IMR-90 (cell line): Measurements from ENCODE around the gene NCBP2. TPM values are rescaled to one million over a fixed set of nuclear protein-coding genes. Genes with fewer than 3 reads are reported as not detected.

Source experiments
- ATAC-seq: fragments of 200-7000 bp; cut with Tn5 transposase; 2 replicates; pipeline ENCODE4 v1.9.1; 2020; ENCODE audit warnings: low read depth, mild to moderate bottlenecking, moderate library complexity
- BruUV-seq: library from RNA; stranded (reverse); fragments of 400-500 nt; replicated peaks from 2 replicates; lab custom pipeline; 2021; lab: Mats Ljungman, UMichigan
- CTCF ChIA-PET: fragments of 300-600 bp; formaldehyde crosslinking; extraction: SDS; loops from one replicate; lab custom pipeline; 2021; ENCODE audit warnings: antibody characterized with exemption; lab: Yijun Ruan, JAX
- POLR2A ChIA-PET: fragments of 300-600 bp; sonication (Branson Sonifier 250); formaldehyde crosslinking; loops from one replicate; lab custom pipeline; 2022; ENCODE audit warnings: antibody characterized with exemption; ENCODE audit not compliant: unreplicated experiment; lab: Charles Lee
- DNase-seq: peaks from one replicate; pipeline ENCODE4 v3.0.0; 2013
- H2AFZ ChIP-seq: replicated peaks from 2 replicates; pipeline ENCODE3; 2013; ENCODE audit warnings: low read length, mild to moderate bottlenecking; ENCODE audit not compliant: poor library complexity
- H2AK5ac ChIP-seq: 2 replicates; pipeline ENCODE4 v1.6.1; 2013; ENCODE audit warnings: low read depth, low read length, inconsistent platforms
- H2AK9ac ChIP-seq: replicated peaks from 2 replicates; pipeline ENCODE3; 2013; ENCODE audit warnings: mild to moderate bottlenecking, low read depth, low read length, moderate library complexity; ENCODE audit not compliant: poor library complexity
- H2BK120ac ChIP-seq: 2 replicates; pipeline ENCODE4 v1.6.1; 2013; ENCODE audit warnings: low read depth, low read length, inconsistent platforms
- H2BK15ac ChIP-seq: 3 replicates; pipeline ENCODE4 v1.6.1; 2013; ENCODE audit warnings: low read depth, low read length, inconsistent platforms
- H2BK20ac ChIP-seq: 2 replicates; pipeline ENCODE4 v1.6.1; 2013; ENCODE audit warnings: low read depth, mild to moderate bottlenecking, inconsistent platforms, low read length, moderate library complexity
- H2BK5ac ChIP-seq: 2 replicates; pipeline ENCODE4 v1.6.1; 2013; ENCODE audit warnings: mild to moderate bottlenecking, low read depth, low read length, inconsistent platforms; ENCODE audit not compliant: poor library complexity, severe bottlenecking
- H3K14ac ChIP-seq: replicated peaks from 2 replicates; pipeline ENCODE4 v1.6.1; 2013; ENCODE audit warnings: low read depth, low read length, inconsistent platforms
- H3K18ac ChIP-seq: 2 replicates; pipeline ENCODE4 v1.6.1; 2013; ENCODE audit warnings: low read depth, low read length, control low read depth
- H3K23ac ChIP-seq: 2 replicates; pipeline ENCODE4 v1.6.1; 2013; ENCODE audit warnings: low read depth, low read length, inconsistent platforms
- H3K27ac ChIP-seq: 2 replicates; pipeline ENCODE4 v1.5.1; 2013; ENCODE audit warnings: mild to moderate bottlenecking, control low read depth, low read length; ENCODE audit not compliant: insufficient read depth
- H3K27me3 ChIP-seq: 2 replicates; pipeline ENCODE4 v1.6.1; 2013; ENCODE audit warnings: low read length; ENCODE audit not compliant: control insufficient read depth, insufficient read depth
- H3K36me3 ChIP-seq: 2 replicates; pipeline ENCODE4 v1.6.1; 2013; ENCODE audit warnings: low read length, mixed read lengths; ENCODE audit not compliant: control insufficient read depth, insufficient read depth
- H3K4ac ChIP-seq: 2 replicates; pipeline ENCODE4 v1.6.1; 2013; ENCODE audit warnings: low read depth, low read length, inconsistent platforms
- H3K4me1 ChIP-seq: 2 replicates; pipeline ENCODE4 v1.6.1; 2013; ENCODE audit warnings: low read length, mixed read lengths; ENCODE audit not compliant: control insufficient read depth, insufficient read depth
- H3K4me2 ChIP-seq: 2 replicates; pipeline ENCODE4 v1.6.1; 2013; ENCODE audit warnings: low read depth, mild to moderate bottlenecking, control low read depth, low read length, moderate library complexity
- H3K4me3 ChIP-seq: 2 replicates; pipeline ENCODE4 v1.5.1; 2013; ENCODE audit warnings: low read depth, mild to moderate bottlenecking, control low read depth, low read length, moderate library complexity; ENCODE audit not compliant: insufficient read depth
- H3K56ac ChIP-seq: 2 replicates; pipeline ENCODE4 v1.6.1; 2013; ENCODE audit warnings: low read length, inconsistent platforms; ENCODE audit not compliant: insufficient read depth; ENCODE audit errors: extremely low read depth
- H3K79me1 ChIP-seq, 2 experiments: 2 replicates each; pipeline ENCODE4 v1.6.1; 2013; ENCODE audit warnings: low read length in 2 of 2, inconsistent platforms in 1 of 2, low read depth in 1 of 2
- H3K9ac ChIP-seq: 2 replicates; pipeline ENCODE4 v1.6.1; 2013; ENCODE audit warnings: low read depth, low read length, control low read depth
- H3K9me1 ChIP-seq: 2 replicates; pipeline ENCODE4 v1.6.1; 2013; ENCODE audit warnings: low read length, inconsistent platforms; ENCODE audit not compliant: insufficient read depth
- H3K9me3 ChIP-seq: 2 replicates; pipeline ENCODE4 v1.6.1; 2013; ENCODE audit warnings: low read length; ENCODE audit not compliant: control insufficient read depth, insufficient read depth
- H4K20me1 ChIP-seq: 2 replicates; pipeline ENCODE4 v1.6.1; 2013; ENCODE audit warnings: low read length, inconsistent platforms; ENCODE audit not compliant: insufficient read depth
- H4K5ac ChIP-seq: 2 replicates; pipeline ENCODE4 v1.6.1; 2013; ENCODE audit warnings: mild to moderate bottlenecking, low read depth, low read length, control low read depth
- H4K8ac ChIP-seq, 2 experiments: 2 replicates each; pipeline ENCODE4 v1.6.1; 2013; ENCODE audit warnings: low read depth in 2 of 2, low read length in 2 of 2, control low read depth in 1 of 2, inconsistent platforms in 1 of 2
- H4K91ac ChIP-seq: 2 replicates; pipeline ENCODE4 v1.6.1; 2013; ENCODE audit warnings: low read depth, low read length, inconsistent platforms; ENCODE audit not compliant: insufficient read depth
- MXI1 ChIP-seq: IDR thresholded peaks from 2 replicates; pipeline ENCODE4 v1.6.1; 2012; ENCODE audit warnings: low read depth, mild to moderate bottlenecking, low read length, moderate library complexity, borderline replicate concordance
- WGBS, 2 experiments: methylation state at CpG; one replicate each; pipeline versions ENCODE4 v1.1.5 to v1.1.7; 2013; ENCODE audit warnings: missing lambda C conversion rate in 2 of 2; ENCODE audit not compliant: insufficient read length in 1 of 2; ENCODE audit errors: extremely low coverage in 2 of 2; 5-methylcytosine and 5-hydroxymethylcytosine counted together
- dilution Hi-C: fragments of 300-500 bp; cut with HindIII; formaldehyde crosslinking; loops from one replicate; pipeline ENCODE4 v1.14.3; 2018; ENCODE audit warnings: low sequenced_read_pairs; ENCODE audit not compliant: unreplicated experiment
- in situ Hi-C: fragments of 300-500 bp; cut with MboI; formaldehyde crosslinking; loops from 3 replicates; pipeline ENCODE4 v1.14.3; 2019; ENCODE audit warnings: low sequenced_read_pairs, inconsistent platforms, mixed read lengths
- intact Hi-C: fragments of 100-400 bp; cut with micrococcal nuclease; formaldehyde crosslinking; loops from 2 replicates; pipeline ENCODE4 v1.10.0; 2022
- polyA plus RNA-seq, 3 experiments: library from polyadenylated mRNA; depleted of rRNA; stranded (reverse); fragments of >200 nt; gene quantifications; 2 replicates each; pipeline ENCODE4 v1.2.3, GENCODE V29; 2012; ENCODE audit warnings: low replicate concordance in 1 of 3
- total RNA-seq: library from RNA; depleted of rRNA; stranded (reverse); fragments of >200 nt; gene quantifications from 2 replicates; pipeline ENCODE4 v1.2.3, GENCODE V29; 2012

NCBP2 gene
- total and polyA plus RNA-seq, 2 of the 4 experiments (the other 2 are of a cell fraction), result 42.8 to 73.6 TPM

- Histone ChIP-seq H2BK20ac (no peak overlapping the region), H3K4me1 (peaks cover 1% of the 10 kb centered on the region), H3K9me3 (no peaks in the 10 kb centered on the region), H3K56ac (no peak overlapping the region), H2BK5ac (no peak overlapping the region), H3K4me3 (no peak overlapping the region), H4K20me1 (no peaks in the 10 kb centered on the region), H2BK120ac (no peak overlapping the region), H2BK15ac (no peak overlapping the region), H3K14ac (no peak overlapping the region), H3K23ac (no peak overlapping the region), H2AK5ac (no peak overlapping the region), H4K8ac (no peak overlapping the region), H3K27me3 (peaks cover 51% of the 10 kb centered on the region), H4K5ac (no peak overlapping the region), H3K4ac (no peak overlapping the region), H2AK9ac (no peak overlapping the region), H2AFZ (no peak overlapping the region), H3K27ac (no peak overlapping the region), H3K9ac (no peak overlapping the region), H3K36me3 (no peaks in the 10 kb centered on the region), H3K4me2 (no peak overlapping the region), H3K9me1 (no peaks in the 10 kb centered on the region), H3K79me1 (no peaks in the 10 kb centered on the region), H4K91ac (no peak overlapping the region), H3K18ac (no peak overlapping the region)
- ChIA-PET CTCF (no interaction called here), POLR2A (no interaction called here)
- in situ Hi-C loops (loop anchor here (25.0 kb wide), 1 partner anchor 351 kb away; no protein-coding TSS in a partner anchor), intact Hi-C loops (no loop called here), dilution Hi-C loops (no loop called here)
- ATAC-seq (no peak), DNase-seq (no peak)
- no TSS peak for BruUV-seq
- no peak for TF ChIP-seq MXI1
- 85% methylated on average over 4 of the region's 10 CpGs; no CpG with 5 or more reads in 1 of the 2 experiments for WGBS, 2 experiments
These were observed 20.8 kb upstream of the NCBP2 start for GRCh38 chr3:196962930-196963630.
